Measurements from ENCODE around the gene APEH. TPM values are rescaled to one million over a fixed set of nuclear protein-coding genes. Genes with fewer than 3 reads are reported as not detected.

APEH gene
- total and polyA plus RNA-seq, 2 donors from 2014 or later: 138 to 143 TPM

DNA sequence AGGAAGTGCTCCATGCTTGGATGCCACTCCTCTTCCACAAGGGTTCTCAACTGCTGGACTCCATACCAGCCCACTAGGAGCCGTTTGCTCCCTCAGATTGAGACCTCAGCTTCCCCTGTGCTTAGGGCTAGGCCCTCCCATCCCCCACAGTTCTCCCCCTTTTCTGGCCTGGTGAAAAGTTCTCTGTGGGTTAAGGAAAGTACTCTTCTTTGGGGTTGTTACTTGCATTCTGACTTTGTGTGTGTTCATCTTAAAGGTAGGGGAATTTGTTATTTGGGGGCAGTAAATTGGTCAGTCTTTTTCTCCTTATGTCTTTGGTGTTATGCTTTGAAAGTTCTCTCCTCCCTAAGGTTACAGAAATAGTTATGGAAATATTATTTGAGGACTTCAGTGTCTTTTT is 24.0 kb upstream of the APEH start:
- H3K9me3 ChIP-seq (ENCODE audit: control insufficient read depth in 2 of 3, insufficient read depth in 1 of 3, low read length in 3 of 3): no peaks in the 10 kb centered on the region
- no peak for TF ChIP-seq CTCF (IDR thresholded peaks at IDR 0.05; ENCODE audit: borderline replicate concordance, extremely low read depth, insufficient read depth)
- intact Hi-C loops (cut with DNase I): no loop called here
- H3K36me3 ChIP-seq (ENCODE audit: control insufficient read depth in 2 of 3, insufficient read depth in 3 of 3, low read length in 3 of 3): no peaks in the 10 kb centered on the region
- no peak overlapping the region for H3K4me3 ChIP-seq (ENCODE audit: low read length in 3 of 3)
- no peak overlapping the region for H3K27ac ChIP-seq (ENCODE audit: low read depth in 2 of 2, low read length in 2 of 2)
- H3K27me3 ChIP-seq (ENCODE audit: control insufficient read depth, insufficient read depth, low read length): no peaks in the 10 kb centered on the region
- DNase-seq (no peak), FAIRE-seq (no peak)
- peaks cover 0 to 5% (median 0%) of the 10 kb centered on the region in 3 donors for H3K4me1 ChIP-seq (ENCODE audit: control insufficient read depth in 2 of 3, insufficient read depth in 2 of 3, low read depth in 1 of 3, low read length in 3 of 3)
- no peak overlapping the region for H3K9ac ChIP-seq (ENCODE audit: low read length in 3 of 3)

- no peak overlapping the region for H3K9ac ChIP-seq (ENCODE audit: low read length in 3 of 3)
- DNase-seq: no peak
- H3K4me1 ChIP-seq (ENCODE audit: control insufficient read depth in 2 of 3, insufficient read depth in 2 of 3, low read depth in 1 of 3, low read length in 3 of 3): peaks cover 0 to 5% (median 0%) of the 10 kb centered on the region in 3 donors
- no peak overlapping the region for H3K27ac ChIP-seq (ENCODE audit: low read depth in 2 of 2, low read length in 2 of 2)
- FAIRE-seq: no peak
- TF ChIP-seq CTCF (IDR thresholded peaks at IDR 0.05; ENCODE audit: borderline replicate concordance, extremely low read depth, insufficient read depth): no peak
- H3K36me3 ChIP-seq (ENCODE audit: control insufficient read depth in 2 of 3, insufficient read depth in 3 of 3, low read length in 3 of 3): no peaks in the 10 kb centered on the region
- intact Hi-C loops (cut with DNase I): no loop called here
- no peak overlapping the region for H3K4me3 ChIP-seq (ENCODE audit: low read length in 3 of 3)
- H3K27me3 ChIP-seq (ENCODE audit: control insufficient read depth, insufficient read depth, low read length): no peaks in the 10 kb centered on the region
- no peaks in the 10 kb centered on the region for H3K9me3 ChIP-seq (ENCODE audit: control insufficient read depth in 2 of 3, insufficient read depth in 1 of 3, low read length in 3 of 3)
Observed at GRCh38 chr3:49650637-49651036, 23.5 kb upstream of the APEH start.

- H3K4me3 ChIP-seq (ENCODE audit: low read length in 3 of 3): no peak overlapping the region
- no peak overlapping the region for H3K9ac ChIP-seq (ENCODE audit: low read length in 3 of 3)
- H3K27ac ChIP-seq (ENCODE audit: low read depth in 2 of 2, low read length in 2 of 2): no peak overlapping the region
- no peaks in the 10 kb centered on the region for H3K36me3 ChIP-seq (ENCODE audit: control insufficient read depth in 2 of 3, insufficient read depth in 3 of 3, low read length in 3 of 3)
- H3K4me1 ChIP-seq (ENCODE audit: control insufficient read depth in 2 of 3, insufficient read depth in 2 of 3, low read depth in 1 of 3, low read length in 3 of 3): peaks cover 0 to 5% (median 0%) of the 10 kb centered on the region in 3 donors
- DNase-seq (peak in 1 of 5 donors; percentile 31), FAIRE-seq (no peak)
- no peaks in the 10 kb centered on the region for H3K9me3 ChIP-seq (ENCODE audit: control insufficient read depth in 2 of 3, insufficient read depth in 1 of 3, low read length in 3 of 3)
- H3K27me3 ChIP-seq (ENCODE audit: control insufficient read depth, insufficient read depth, low read length): no peaks in the 10 kb centered on the region
- TF ChIP-seq CTCF (IDR thresholded peaks at IDR 0.05; ENCODE audit: borderline replicate concordance, extremely low read depth, insufficient read depth): no peak
- intact Hi-C loops (cut with DNase I): no loop called here
Observed at GRCh38 chr3:49652218-49652902, 21.8 kb upstream of the APEH start.

Measured in kidney (tissue), 14 donors.